Keratinocyte (primary cell): ENCODE data around the gene MRPS18A. TPM values are rescaled to one million over a fixed set of nuclear protein-coding genes. Genes with fewer than 3 reads are reported as not detected.

Source experiments
- DNase-seq: peaks from one replicate; pipeline ENCODE4 v3.0.0-alpha.2; 2011; ENCODE audit warnings: low read depth, missing footprints, low spot score
- FAIRE-seq: peaks from 2 replicates; lab custom pipeline; 2011; peaks lifted over from hg19 to GRCh38; lab: Jason Lieb, UNC
- H2AFZ ChIP-seq: 2 replicates; pipeline ENCODE4 v1.6.0; 2012; ENCODE audit warnings: low read length, control low read depth, inconsistent platforms; ENCODE audit not compliant: control insufficient read depth
- H3K27ac ChIP-seq: 2 replicates; pipeline ENCODE4 v1.5.1; 2011; ENCODE audit warnings: low read length; ENCODE audit not compliant: control insufficient read depth, insufficient read depth
- H3K27me3 ChIP-seq: 3 replicates; pipeline ENCODE4 v1.6.0; 2011; ENCODE audit warnings: low read length; ENCODE audit not compliant: control insufficient read depth, insufficient read depth; ENCODE audit errors: extremely low read depth
- H3K36me3 ChIP-seq, 2 experiments: 2 replicates in 1 of 2; 3 replicates in 1 of 2; pipeline ENCODE4 v1.5.1; 2011; ENCODE audit warnings: low read length in 2 of 2, mild to moderate bottlenecking in 1 of 2; ENCODE audit not compliant: control insufficient read depth in 2 of 2, insufficient read depth in 2 of 2; ENCODE audit errors: extremely low read depth in 1 of 2
- H3K4me1 ChIP-seq: 3 replicates; pipeline ENCODE4 v1.5.1; 2011; ENCODE audit warnings: low read length; ENCODE audit not compliant: control insufficient read depth, insufficient read depth; ENCODE audit errors: extremely low read depth
- H3K4me2 ChIP-seq: 3 replicates; pipeline ENCODE4 v1.6.0; 2011; ENCODE audit warnings: low read depth, low read length; ENCODE audit not compliant: control insufficient read depth, insufficient read depth; ENCODE audit errors: extremely low read depth
- H3K4me3 ChIP-seq, 3 experiments: fragments of 200-600 bp in 1 of 3; sonication (generic) in 1 of 3; 2 replicates in 2 of 3; 3 replicates in 1 of 3; pipeline ENCODE4 v1.5.1; 2011 to 2016; ENCODE audit warnings: low read length in 3 of 3, mild to moderate bottlenecking in 3 of 3, control low read depth in 2 of 3, inconsistent platforms in 1 of 3, low read depth in 1 of 3, mixed read lengths in 1 of 3, mixed run types in 1 of 3, moderate library complexity in 1 of 3; ENCODE audit not compliant: control insufficient read depth in 2 of 3, insufficient read depth in 2 of 3; ENCODE audit errors: extremely low read depth in 1 of 3
- H3K79me2 ChIP-seq: 2 replicates; pipeline ENCODE4 v1.6.0; 2012; ENCODE audit warnings: low read length; ENCODE audit not compliant: control insufficient read depth, insufficient read depth
- H3K9ac ChIP-seq: 3 replicates; pipeline ENCODE4 v1.6.0; 2011; ENCODE audit warnings: low read length; ENCODE audit not compliant: control insufficient read depth, insufficient read depth; ENCODE audit errors: extremely low read depth
- H3K9me1 ChIP-seq: 3 replicates; pipeline ENCODE4 v1.6.0; 2011; ENCODE audit warnings: low read length; ENCODE audit not compliant: control insufficient read depth, insufficient read depth; ENCODE audit errors: extremely low read depth
- H3K9me3 ChIP-seq: 2 replicates; pipeline ENCODE4 v1.5.1; 2012; ENCODE audit warnings: low read depth, low read length; ENCODE audit not compliant: control insufficient read depth
- H4K20me1 ChIP-seq: 3 replicates; pipeline ENCODE4 v1.6.0; 2011; ENCODE audit warnings: low read length; ENCODE audit not compliant: control insufficient read depth, insufficient read depth; ENCODE audit errors: extremely low read depth
- CTCF ChIP-seq, 3 experiments: IDR thresholded peaks in 1 of 3; conservative IDR thresholded peaks in 1 of 3; optimal IDR thresholded peaks in 1 of 3; 2 replicates in 2 of 3; 3 replicates in 1 of 3; pipeline versions ENCODE3 to v1.5.1; 2011; ENCODE audit warnings: low read length in 3 of 3, mild to moderate bottlenecking in 3 of 3, moderate library complexity in 2 of 3, control low read depth in 1 of 3, inconsistent platforms in 1 of 3; ENCODE audit not compliant: insufficient read depth in 2 of 3; ENCODE audit errors: extremely low read depth in 1 of 3
- EZH2 ChIP-seq: IDR thresholded peaks from one replicate; pipeline ENCODE4 v1.6.1; 2012; ENCODE audit warnings: inconsistent platforms, mild to moderate bottlenecking, low read length, moderate library complexity
- dilution Hi-C: fragments of 300-500 bp; cut with MboI; formaldehyde crosslinking; loops from one replicate; pipeline ENCODE4 v1.7.0; 2020; ENCODE audit warnings: low sequenced_read_pairs; ENCODE audit not compliant: extremely low pct_ligation_motif_present
- polyA plus RNA-seq, 5 experiments: library from polyadenylated mRNA; depleted of rRNA in 3 of 5; stranded (reverse) in 3 of 5; stranded (forward) in 1 of 5; unstranded in 1 of 5; fragments of >200 nt; gene quantifications; 1 replicate in 1 of 5; 2 replicates in 3 of 5; 3 replicates in 1 of 5; pipeline versions ENCODE4 v1.2.1 to v1.2.3, GENCODE V29; 2011 to 2012; ENCODE audit warnings: missing spikeins in 2 of 5, low read depth in 1 of 5, low replicate concordance in 1 of 5

The MRPS18A gene
- polyA plus RNA-seq, 1 donor (not counting 4 experiments of a cell fraction or from before 2014, with no cell fraction given) = 48.8 TPM

- no peak for DNase-seq
- Histone ChIP-seq H2AFZ (no peak overlapping the region), H3K27ac (no peak overlapping the region), H3K27me3 (no peaks in the 10 kb centered on the region), H3K9me1 (peaks cover 2% of the 10 kb centered on the region), H3K9me3 (no peaks in the 10 kb centered on the region), H3K4me1 (peaks cover 10% of the 10 kb centered on the region), H3K4me2 (no peak overlapping the region), H3K9ac (no peak overlapping the region), H3K79me2 (peaks cover 61% of the 10 kb centered on the region), H3K36me3 (peaks cover 12 to 30% of the 10 kb centered on the region in 2 experiments), H4K20me1 (no peaks in the 10 kb centered on the region), H3K4me3 (no peak overlapping the region)
- no peak for FAIRE-seq
- TF ChIP-seq EZH2 (no peak), CTCF (optimal IDR thresholded peaks at IDR 0.05 in 1 of 3, IDR thresholded peaks at IDR 0.05 in 1 of 3, conservative IDR thresholded peaks at IDR 0.05 in 1 of 3; ENCODE audit: extremely low read depth in 1 of 3, insufficient read depth in 2 of 3, low read length in 3 of 3) (no peak)
- dilution Hi-C loops = no loop called here
Measured at GRCh38 chr6:43682724-43683429, 4.7 kb downstream of the MRPS18A start.

- no peak overlapping the region for H3K4me3 ChIP-seq
- no peaks in the 10 kb centered on the region for H3K27me3 ChIP-seq
- no peak overlapping the region for H2AFZ ChIP-seq
- H3K9ac ChIP-seq = no peak overlapping the region
- no peaks in the 10 kb centered on the region for H4K20me1 ChIP-seq
- H3K27ac ChIP-seq = no peak overlapping the region
- H3K79me2 ChIP-seq = peaks cover 48% of the 10 kb centered on the region
- H3K4me1 ChIP-seq = peaks cover 4% of the 10 kb centered on the region
- H3K9me1 ChIP-seq = peaks cover 2% of the 10 kb centered on the region
- FAIRE-seq (no peak), DNase-seq (no peak)
- peaks cover 13 to 44% of the 10 kb centered on the region in 2 experiments for H3K36me3 ChIP-seq
- no peaks in the 10 kb centered on the region for H3K9me3 ChIP-seq
- dilution Hi-C loops = no loop called here
- no peak overlapping the region for H3K4me2 ChIP-seq
- TF ChIP-seq EZH2 (no peak), CTCF (optimal IDR thresholded peaks at IDR 0.05 in 1 of 3, IDR thresholded peaks at IDR 0.05 in 1 of 3, conservative IDR thresholded peaks at IDR 0.05 in 1 of 3; ENCODE audit: extremely low read depth in 1 of 3, insufficient read depth in 2 of 3, low read length in 3 of 3) (no peak)
Measured at GRCh38 chr6:43681303-43681702, 6.3 kb downstream of the MRPS18A start.
